ENCODE measurements around the gene PPP2R2C. TPM values are rescaled to one million over a fixed set of nuclear protein-coding genes. Genes with fewer than 3 reads are reported as not detected.

Gene PPP2R2C
- total RNA-seq, 1 experiment from 2014 or later: 8.1 TPM

DNA sequence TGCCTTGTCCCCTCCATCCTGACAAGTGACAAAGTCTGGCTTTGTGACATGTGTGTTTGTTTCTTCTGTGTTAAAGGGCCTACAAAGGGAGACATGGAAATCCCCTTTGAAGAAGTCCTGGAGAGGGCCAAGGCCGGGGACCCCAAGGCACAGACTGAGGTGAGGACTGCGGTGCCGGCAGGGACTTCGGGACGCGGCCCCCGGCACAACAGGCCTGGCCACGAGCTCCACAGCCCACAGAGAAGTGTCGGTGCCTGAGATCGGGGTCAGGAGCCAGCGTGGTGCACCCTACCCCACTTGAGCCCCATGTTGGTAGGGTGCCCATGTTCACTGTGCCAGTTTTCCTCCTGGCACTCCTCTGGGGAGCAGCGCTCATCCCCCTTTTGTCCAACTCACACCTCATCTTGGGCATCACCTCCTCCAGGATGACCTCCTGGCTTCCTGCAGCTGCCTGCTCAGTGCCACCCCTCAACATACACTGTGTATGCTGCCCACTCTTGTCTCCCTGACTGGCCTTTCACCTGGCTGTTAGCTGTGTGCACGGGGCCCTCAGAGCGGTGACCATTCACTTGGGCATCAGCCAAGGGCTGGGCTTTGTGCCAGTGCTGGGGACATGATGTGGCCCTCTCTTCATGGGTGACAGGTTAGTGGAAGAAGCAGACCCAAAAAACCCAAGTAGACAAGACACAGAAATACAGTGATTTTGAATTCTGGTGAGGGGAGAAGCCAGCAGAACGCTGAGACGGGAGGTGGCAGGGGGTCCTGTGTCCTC is 185.2 kb downstream of the PPP2R2C start:
- H3K4ac ChIP-seq (ENCODE audit: low read depth, low read length): no peak overlapping the region
- Mint-ChIP-seq H3K36me3 (ENCODE audit: insufficient read depth in 1 of 3, low read depth in 3 of 3) (peaks cover 4 to 31% (median 22%) of the 10 kb centered on the region in 3 experiments), H3K9me3 (no peaks in the 10 kb centered on the region), H3K27me3 (ENCODE audit: low read depth) (no peaks in the 10 kb centered on the region; the same call in 1 of the 2 replicates), H3K27ac (no peak overlapping the region), H3K4me3 (no peak overlapping the region), H3K4me1 (no peaks in the 10 kb centered on the region)
- H2AFZ ChIP-seq (ENCODE audit: low read length): no peak overlapping the region
- H3K9ac ChIP-seq (ENCODE audit: extremely low read depth, insufficient read length, low read length): no peak overlapping the region
- H3K4me1 ChIP-seq (ENCODE audit: insufficient read depth, low read length): no peaks in the 10 kb centered on the region
- H3K27me3 ChIP-seq (ENCODE audit: insufficient read depth, low read length): no peaks in the 10 kb centered on the region
- TF ChIP-seq, protein P1, sequence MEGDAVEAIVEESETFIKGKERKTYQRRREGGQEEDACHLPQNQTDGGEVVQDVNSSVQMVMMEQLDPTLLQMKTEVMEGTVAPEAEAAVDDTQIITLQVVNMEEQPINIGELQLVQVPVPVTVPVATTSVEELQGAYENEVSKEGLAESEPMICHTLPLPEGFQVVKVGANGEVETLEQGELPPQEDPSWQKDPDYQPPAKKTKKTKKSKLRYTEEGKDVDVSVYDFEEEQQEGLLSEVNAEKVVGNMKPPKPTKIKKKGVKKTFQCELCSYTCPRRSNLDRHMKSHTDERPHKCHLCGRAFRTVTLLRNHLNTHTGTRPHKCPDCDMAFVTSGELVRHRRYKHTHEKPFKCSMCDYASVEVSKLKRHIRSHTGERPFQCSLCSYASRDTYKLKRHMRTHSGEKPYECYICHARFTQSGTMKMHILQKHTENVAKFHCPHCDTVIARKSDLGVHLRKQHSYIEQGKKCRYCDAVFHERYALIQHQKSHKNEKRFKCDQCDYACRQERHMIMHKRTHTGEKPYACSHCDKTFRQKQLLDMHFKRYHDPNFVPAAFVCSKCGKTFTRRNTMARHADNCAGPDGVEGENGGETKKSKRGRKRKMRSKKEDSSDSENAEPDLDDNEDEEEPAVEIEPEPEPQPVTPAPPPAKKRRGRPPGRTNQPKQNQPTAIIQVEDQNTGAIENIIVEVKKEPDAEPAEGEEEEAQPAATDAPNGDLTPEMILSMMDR (conservative IDR thresholded peaks at IDR 0.05): no peak
- WGBS (ENCODE audit: extremely low coverage, insufficient read length, low lambda C conversion rate): no CpG with 5 or more reads among the region's 16 CpGs
- H4K5ac ChIP-seq (ENCODE audit: insufficient read length, low read depth, low read length): no peak overlapping the region
- no peak overlapping the region for H3K4me2 ChIP-seq (ENCODE audit: insufficient read depth, insufficient read length, low read length)
- H3K27ac ChIP-seq (ENCODE audit: insufficient read length, low read depth, low read length): no peak overlapping the region
- no peaks in the 10 kb centered on the region for H4K20me1 ChIP-seq (ENCODE audit: control insufficient read depth, insufficient read depth, insufficient read length)
- no peak overlapping the region for H2BK20ac ChIP-seq (ENCODE audit: low read depth, low read length, poor library complexity, severe bottlenecking)
- H3K56ac ChIP-seq (ENCODE audit: insufficient read length, low read depth, low read length): no peak overlapping the region
- H3K9me3 ChIP-seq (ENCODE audit: control insufficient read depth, low read depth, low read length): no peaks in the 10 kb centered on the region
- no peak overlapping the region for H4K91ac ChIP-seq (ENCODE audit: insufficient read length, low read depth, low read length)
- no peaks in the 10 kb centered on the region for H3K79me2 ChIP-seq (ENCODE audit: insufficient read depth, low read length)
- no peak overlapping the region for H3K18ac ChIP-seq (ENCODE audit: insufficient read length, low read depth, low read length)
- no peak overlapping the region for H3T11ph ChIP-seq (ENCODE audit: low read length)
- H3K23me2 ChIP-seq (ENCODE audit: insufficient read length, low read depth, low read length, poor library complexity, severe bottlenecking): no peaks in the 10 kb centered on the region
- H2AK5ac ChIP-seq (ENCODE audit: insufficient read length, low read length): no peak overlapping the region
- H2BK120ac ChIP-seq (ENCODE audit: low read depth, low read length, poor library complexity, severe bottlenecking): no peak overlapping the region
- H3K14ac ChIP-seq (ENCODE audit: insufficient read depth, low read length): no peak overlapping the region
- H3K79me1 ChIP-seq (ENCODE audit: insufficient read depth, low read depth, low read length, poor library complexity, severe bottlenecking): no peaks in the 10 kb centered on the region
- H2BK5ac ChIP-seq (ENCODE audit: insufficient read length, low read length): no peak overlapping the region
- H2BK12ac ChIP-seq (ENCODE audit: insufficient read length, low read depth, low read length): no peak overlapping the region
- DNase-seq: no peak
- no peak overlapping the region for H2BK15ac ChIP-seq (ENCODE audit: low read depth, low read length)
- no peak overlapping the region for H4K8ac ChIP-seq (replicated peaks; ENCODE audit: insufficient read length, low read depth, low read length)
- no peak overlapping the region for H3K23ac ChIP-seq (ENCODE audit: insufficient read length, low read depth, low read length)

Measured in H9 (cell line).